NCI-H524 treated with DMSO at 0.1 percent for 48 hours (cell line): Measurements from ENCODE around the gene KRT16.
"Not testable (repeated sequence)": the region's sequence is repeated elsewhere in the genome, so short reads cannot be mapped to it uniquely, and the experiment has no call there.

Source experiments
- DNase-seq: peaks from one replicate; lab custom pipeline; 2025; lab: John Stamatoyannopoulos, UW

KRT16 gene

DNA sequence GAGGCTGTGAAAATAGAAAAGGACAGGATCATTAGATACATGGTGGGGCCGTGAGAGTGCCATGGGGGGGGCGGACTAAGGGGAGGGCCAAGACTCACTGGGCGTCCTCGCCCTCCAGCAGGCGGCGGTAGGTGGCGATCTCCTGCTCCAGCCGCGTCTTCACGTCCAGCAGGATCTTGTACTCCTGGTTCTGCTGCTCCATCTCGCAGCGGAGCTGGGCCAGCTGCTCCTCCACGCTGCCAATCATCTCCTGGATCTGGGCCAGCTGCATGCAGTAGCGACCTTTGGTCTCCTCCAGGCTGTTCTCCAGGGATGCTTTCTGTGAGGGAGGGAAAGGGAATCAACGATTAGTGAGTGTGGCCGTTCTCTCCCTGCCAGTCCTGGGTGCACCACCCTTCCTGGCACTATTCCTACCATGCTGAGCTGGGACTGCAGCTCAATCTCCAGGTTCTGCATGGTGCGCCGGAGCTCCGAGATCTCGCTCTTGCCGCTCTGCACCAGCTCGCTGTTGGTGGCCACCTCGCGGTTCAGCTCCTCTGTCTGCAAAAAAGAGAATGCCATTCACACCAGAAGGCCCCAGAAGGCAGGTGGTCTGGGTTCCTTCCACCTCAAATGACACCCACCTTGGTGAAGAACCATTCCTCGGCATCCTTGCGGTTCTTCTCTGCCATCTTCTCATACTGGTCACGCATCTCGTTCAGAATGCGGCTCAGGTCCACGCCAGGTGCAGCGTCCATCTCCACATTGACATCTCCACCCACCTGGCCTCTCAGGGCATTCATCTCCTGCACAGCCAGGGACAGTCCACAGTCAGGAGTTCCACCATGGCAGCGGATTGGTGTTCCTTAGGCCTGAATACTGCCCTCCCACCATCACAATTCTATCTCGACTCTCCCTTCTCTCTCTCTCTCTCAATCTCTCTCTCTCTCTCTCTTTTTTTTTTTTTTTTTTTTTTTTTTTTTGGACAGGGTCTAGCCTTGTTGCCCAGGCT, 29.1 kb downstream of the KRT16 start:
- no peak for DNase-seq

GRCh38 chr17:41582061-41582968, 30.3 kb downstream of the KRT16 start:
- not testable (repeated sequence) for DNase-seq

DNA sequence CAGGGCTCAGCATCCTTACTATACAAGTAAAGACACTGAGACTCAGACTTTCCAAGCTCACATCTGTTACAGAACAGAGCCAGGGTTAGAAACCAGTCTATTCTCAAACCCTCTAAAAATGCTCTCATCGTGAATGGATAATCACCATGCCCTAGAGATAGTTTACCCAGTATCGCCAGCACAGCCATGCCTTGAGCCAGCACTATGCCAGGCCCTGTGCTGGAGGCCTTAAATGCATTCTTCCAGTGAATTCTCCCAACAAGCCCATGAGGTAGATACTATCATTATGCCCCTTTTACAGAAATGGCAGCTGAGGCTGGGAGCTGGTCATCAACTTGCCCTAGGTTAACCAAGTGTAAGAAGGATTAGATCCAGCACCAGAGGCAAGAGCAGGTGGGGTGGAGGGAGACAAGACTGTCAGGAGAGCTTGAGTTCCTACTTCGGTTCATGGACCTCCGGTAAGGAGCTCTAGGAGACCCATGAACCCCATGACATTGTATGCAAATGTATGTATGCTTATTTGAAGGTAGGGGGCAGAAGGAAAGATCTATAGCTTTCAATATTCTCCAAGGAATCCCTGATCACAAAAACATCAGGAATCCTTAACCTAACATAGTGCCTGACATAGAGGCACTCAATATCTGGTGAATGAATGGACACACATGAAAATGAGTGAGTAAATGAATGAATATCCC, 31.1 kb downstream of the KRT16 start:
- no peak for DNase-seq

- DNase-seq: no peak
Measured at GRCh38 chr17:41580687-41581365, 31.7 kb downstream of the KRT16 start.

GRCh38 chr17:41580244-41580575, 32.4 kb downstream of the KRT16 start:
- no peak for DNase-seq

DNA sequence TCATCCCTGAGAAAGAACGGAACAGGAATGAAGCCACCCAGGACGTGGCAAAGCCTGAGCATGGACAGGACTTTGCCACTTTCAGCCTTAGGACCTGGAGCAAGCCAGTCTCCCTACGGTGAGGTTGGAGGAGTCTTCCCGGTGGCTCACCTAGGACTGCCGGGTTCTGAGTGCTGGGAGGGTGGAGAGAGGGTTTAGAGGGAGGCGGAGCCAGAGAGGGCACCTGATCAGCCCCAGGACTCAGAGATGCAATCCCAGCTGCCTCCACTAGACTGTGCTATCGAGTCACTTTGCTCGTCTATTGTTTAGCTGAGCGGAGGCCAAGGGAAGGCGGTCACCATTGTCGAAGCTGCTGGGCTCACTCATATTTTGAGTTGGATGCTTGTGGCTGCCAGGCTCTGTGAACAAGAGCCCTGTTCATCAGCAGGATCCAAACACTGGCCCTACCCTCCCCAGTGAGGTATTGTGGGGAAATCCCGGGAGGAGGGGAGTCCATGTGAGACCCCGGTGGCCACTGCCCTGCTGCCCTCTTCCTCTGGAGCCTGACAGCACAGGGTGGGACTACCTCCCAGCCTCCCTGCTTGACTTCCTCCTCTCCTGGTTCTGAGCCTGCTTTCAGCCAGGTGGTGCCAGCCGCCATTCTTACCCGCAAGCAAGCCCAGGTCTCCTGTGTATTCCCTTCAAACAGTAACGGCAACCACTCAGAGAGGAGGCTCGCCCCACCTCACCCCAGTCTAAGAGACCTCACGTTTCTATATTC, 32.9 kb downstream of the KRT16 start:
- DNase-seq: no peak

- DNase-seq: no peak
Measured at GRCh38 chr17:41578971-41579370, 33.6 kb downstream of the KRT16 start.

GRCh38 chr17:41578538-41578937, 34.0 kb downstream of the KRT16 start:
- DNase-seq: no peak

DNA sequence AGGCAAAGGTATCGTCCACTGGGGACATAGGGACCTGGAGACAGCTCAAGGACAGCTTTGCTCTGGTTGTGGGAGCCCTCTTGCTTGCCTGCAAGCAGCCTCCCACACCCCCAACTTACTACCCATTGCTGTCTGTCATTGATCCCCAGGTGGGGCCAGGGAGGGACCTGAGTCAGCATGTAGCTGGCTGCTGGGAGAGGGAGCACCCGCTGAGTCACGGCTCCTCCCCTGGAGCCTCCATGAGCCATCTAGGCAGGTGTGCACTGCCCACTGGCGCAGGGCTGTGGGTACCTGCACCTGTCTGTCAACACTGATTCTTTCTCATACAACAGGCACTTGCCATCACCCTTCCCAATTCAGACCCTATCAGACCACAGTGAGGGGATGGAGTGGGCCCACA, 35.8 kb downstream of the KRT16 start:
- not testable (repeated sequence) for DNase-seq

- DNase-seq: no peak
Measured at GRCh38 chr17:41575336-41575735, 37.2 kb downstream of the KRT16 start.

DNA sequence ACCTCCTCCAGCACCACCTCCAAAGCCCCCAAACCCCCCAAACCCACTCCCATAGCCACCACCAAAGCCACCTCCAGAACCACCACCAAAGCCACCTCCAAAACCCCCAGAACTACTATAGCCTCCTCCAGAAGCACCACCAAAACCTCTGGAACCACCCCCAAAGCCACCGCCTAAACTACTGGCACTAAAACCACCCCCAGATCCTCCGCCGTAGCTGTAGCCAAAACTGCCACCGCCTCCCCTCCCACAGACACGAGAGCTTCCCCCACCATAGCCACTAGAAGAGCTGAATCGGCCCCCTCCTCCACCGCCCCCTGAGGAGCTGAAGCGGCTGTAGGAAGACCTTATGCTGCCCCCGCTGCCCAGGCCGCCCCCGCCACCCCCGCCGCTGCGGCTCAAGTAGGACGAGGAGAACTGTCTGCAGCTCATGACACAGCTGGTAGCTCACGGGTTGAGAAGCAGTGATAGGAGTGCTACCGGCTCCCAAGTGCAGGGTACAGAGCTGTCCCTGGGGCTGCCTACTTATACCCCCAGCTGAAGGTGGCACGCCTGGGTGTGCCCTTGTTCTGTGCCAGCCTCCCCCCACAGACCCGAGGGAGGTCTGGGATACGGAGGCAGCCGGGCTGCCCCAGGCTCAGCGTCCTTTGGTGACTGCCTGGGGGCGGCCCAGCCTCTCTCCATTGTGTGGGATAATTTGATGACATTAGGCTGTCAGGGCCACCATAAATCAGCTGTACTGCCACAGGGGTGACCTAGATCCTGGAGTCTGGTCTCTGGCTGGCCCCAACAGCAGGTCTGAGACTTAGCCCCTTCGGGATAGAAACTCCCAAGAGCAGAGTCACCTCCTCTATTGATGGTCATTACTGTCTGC, 40.8 kb downstream of the KRT16 start, which contains the start of gene KRT9:
KRT9 (minus strand) TSS at position 499 of the 874 bp plus-strand sequence; CDS start at position 432, 67 bp downstream.
- DNase-seq: no peak

GRCh38 chr17:41567317-41567716, 45.2 kb downstream of the KRT16 start:
- no peak for DNase-seq

- DNase-seq: no peak
Measured at GRCh38 chr17:41565338-41565737, 47.2 kb downstream of the KRT16 start.

- DNase-seq: no peak
Measured at GRCh38 chr17:41563607-41564170, 48.9 kb downstream of the KRT16 start.

DNA sequence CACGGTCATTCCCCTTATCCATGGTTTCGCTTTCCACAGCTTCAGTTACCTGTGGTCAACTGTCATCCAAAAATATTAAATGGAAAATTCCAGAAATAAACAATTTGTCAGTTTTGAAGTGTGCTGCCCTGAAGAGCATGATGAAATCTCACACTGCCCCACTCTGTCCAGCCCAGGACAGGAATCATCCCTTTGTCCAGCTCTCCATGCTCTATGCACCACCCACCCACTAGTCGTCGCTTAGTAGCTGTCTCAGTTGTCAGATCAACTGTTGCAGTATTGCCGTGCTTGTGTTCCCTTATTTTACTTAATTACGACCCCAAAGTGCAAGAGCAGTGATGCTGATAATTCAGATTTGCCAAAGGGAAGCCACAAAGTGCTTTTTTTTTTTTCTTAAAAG, 51.0 kb downstream of the KRT16 start:
- no peak for DNase-seq
